HCT116 (cell line): ENCODE data around the gene STAM2.

Experiments
- CTCF ChIP-seq, 3 experiments: fragments of 200-600 bp in 1 of 3; sonication (generic) in 1 of 3; IDR thresholded peaks in 2 of 3; conservative IDR thresholded peaks in 1 of 3; 2 replicates each; pipeline ENCODE4 v1.5.1; 2012 to 2017; ENCODE audit warnings: low read depth in 2 of 3, low read length in 2 of 3, antibody characterized with exemption in 1 of 3, borderline replicate concordance in 1 of 3, control low read depth in 1 of 3, mild to moderate bottlenecking in 1 of 3, mixed read lengths in 1 of 3, mixed run types in 1 of 3, moderate library complexity in 1 of 3; ENCODE audit not compliant: insufficient read depth in 1 of 3
- TCF7L2 ChIP-seq: IDR thresholded peaks from 2 replicates; pipeline ENCODE4 v1.7.0; 2011; ENCODE audit warnings: borderline replicate concordance, inconsistent platforms; ENCODE audit not compliant: insufficient read depth, insufficient read length; ENCODE audit errors: extremely low read depth
- TF ChIP-seq, protein P1 (sequence below): IDR thresholded peaks from 2 replicates; pipeline ENCODE4 v1.6.1; 2012

GRCh38 chr2:152103271-152103670, 72.3 kb downstream of the STAM2 start:
- no peak for TF ChIP-seq TCF7L2
- TF ChIP-seq, protein P1, sequence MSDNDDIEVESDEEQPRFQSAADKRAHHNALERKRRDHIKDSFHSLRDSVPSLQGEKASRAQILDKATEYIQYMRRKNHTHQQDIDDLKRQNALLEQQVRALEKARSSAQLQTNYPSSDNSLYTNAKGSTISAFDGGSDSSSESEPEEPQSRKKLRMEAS, result no peak
- TF ChIP-seq CTCF (IDR thresholded peaks at IDR 0.05 in 2 of 3, conservative IDR thresholded peaks at IDR 0.05 in 1 of 3; ENCODE audit: borderline replicate concordance in 1 of 3, insufficient read depth in 1 of 3, low read depth in 2 of 3, low read length in 2 of 3), result no peak
